ENCODE measurements around the gene BCL7A. TPM values are rescaled to one million over a fixed set of nuclear protein-coding genes. Genes with fewer than 3 reads are reported as not detected.
A peak's percentile ranks its signal among the peaks of the same experiment; 100 is the strongest.

The BCL7A gene
- polyA plus RNA-seq, 3 donors: 0.34 to 0.79 (median 0.56) TPM

- H3K36me3 Mint-ChIP-seq: no peaks in the 10 kb centered on the region
- no peak overlapping the region for H3K9ac ChIP-seq (ENCODE audit: insufficient read depth, low read length, poor library complexity, severe bottlenecking)
These were observed 40.2 kb upstream of the BCL7A start for GRCh38 chr12:121981456-121981855.

GRCh38 chr12:121982950-121983349 lies 38.7 kb upstream of the BCL7A start:
- Histone ChIP-seq H3K9me3 (replicated peaks in 1 of 2; ENCODE audit: control insufficient read depth in 1 of 2, insufficient read depth in 1 of 2, low read length in 2 of 2) (no peaks in the 10 kb centered on the region), H3K27me3 (ENCODE audit: control insufficient read depth in 2 of 2, insufficient read depth in 2 of 2, low read length in 2 of 2) (no peaks in the 10 kb centered on the region), H4K20me1 (ENCODE audit: insufficient read depth, low read length) (no peaks in the 10 kb centered on the region), H3K27ac (ENCODE audit: low read depth in 1 of 2, low read length in 2 of 2) (no peak overlapping the region), H3K79me2 (ENCODE audit: insufficient read depth, low read length) (no peaks in the 10 kb centered on the region), H3K36me3 (replicated peaks in 1 of 2; ENCODE audit: control insufficient read depth in 1 of 2, insufficient read depth in 2 of 2, low read length in 2 of 2) (no peaks in the 10 kb centered on the region), H3K4me3 (replicated peaks in 1 of 3; ENCODE audit: low read depth in 2 of 3, low read length in 3 of 3) (peak overlapping the region in 1 of 3 experiments; percentile 46), H3K4me2 (replicated peaks; ENCODE audit: extremely low read depth, low read length, poor library complexity, severe bottlenecking) (peak overlapping the region; percentile 44), H3K4me1 (ENCODE audit: control insufficient read depth in 1 of 2, insufficient read depth in 2 of 2, low read length in 2 of 2) (peaks cover 42 to 46% of the 10 kb centered on the region in 2 donors), H3K9ac (ENCODE audit: insufficient read depth, low read length, poor library complexity, severe bottlenecking) (no peak overlapping the region), H2AFZ (ENCODE audit: insufficient read depth, low read depth, low read length, poor library complexity, severe bottlenecking) (no peak overlapping the region)
- Mint-ChIP-seq H3K4me3 (peak overlapping the region in 1 of 2 donors; percentile 51), H3K27me3 (ENCODE audit: low read depth in 3 of 3) (peaks cover 0 to 5% (median 4%) of the 10 kb centered on the region in 3 donors), H3K36me3 (no peaks in the 10 kb centered on the region), H3K27ac (peak overlapping the region in 5 of 7 donors; percentile 19 to 76 (median 73)), H3K4me1 (peaks cover 38% of the 10 kb centered on the region), H3K9me3 (no peaks in the 10 kb centered on the region)
- intact Hi-C loops (cut with micrococcal nuclease): no loop called here
- WGBS (ENCODE audit: insufficient coverage): 96% methylated on average over 6 of the region's 6 CpGs
- DNase-seq: no peak
- no peak for TF ChIP-seq CTCF (IDR thresholded peaks at IDR 0.05)

More at GRCh38 chr12:121981456-121981855, 40.2 kb upstream of the BCL7A start:
- Histone ChIP-seq H3K4me1 (ENCODE audit: control insufficient read depth in 1 of 2, insufficient read depth in 2 of 2, low read length in 2 of 2) (peaks cover 42 to 46% of the 10 kb centered on the region in 2 donors), H3K4me3 (replicated peaks in 1 of 3; ENCODE audit: low read depth in 2 of 3, low read length in 3 of 3) (no peak overlapping the region), H3K79me2 (ENCODE audit: insufficient read depth, low read length) (no peaks in the 10 kb centered on the region), H4K20me1 (ENCODE audit: insufficient read depth, low read length) (no peaks in the 10 kb centered on the region), H3K4me2 (replicated peaks; ENCODE audit: extremely low read depth, low read length, poor library complexity, severe bottlenecking) (no peak overlapping the region), H2AFZ (ENCODE audit: insufficient read depth, low read depth, low read length, poor library complexity, severe bottlenecking) (no peak overlapping the region), H3K27me3 (ENCODE audit: control insufficient read depth in 2 of 2, insufficient read depth in 2 of 2, low read length in 2 of 2) (no peaks in the 10 kb centered on the region), H3K9me3 (replicated peaks in 1 of 2; ENCODE audit: control insufficient read depth in 1 of 2, insufficient read depth in 1 of 2, low read length in 2 of 2) (no peaks in the 10 kb centered on the region), H3K27ac (ENCODE audit: low read depth in 1 of 2, low read length in 2 of 2) (no peak overlapping the region), H3K36me3 (replicated peaks in 1 of 2; ENCODE audit: control insufficient read depth in 1 of 2, insufficient read depth in 2 of 2, low read length in 2 of 2) (no peaks in the 10 kb centered on the region)
- Mint-ChIP-seq H3K9me3 (no peaks in the 10 kb centered on the region), H3K4me1 (peaks cover 38% of the 10 kb centered on the region), H3K4me3 (no peak overlapping the region), H3K27ac (peak overlapping the region in 1 of 7 donors; percentile 20), H3K27me3 (ENCODE audit: low read depth in 3 of 3) (peaks cover 0 to 5% (median 4%) of the 10 kb centered on the region in 3 donors)
- 93% methylated on average over 6 of the region's 8 CpGs for WGBS (ENCODE audit: insufficient coverage)
- no peak for TF ChIP-seq CTCF (IDR thresholded peaks at IDR 0.05)
- intact Hi-C loops (cut with micrococcal nuclease): no loop called here
- no peak for DNase-seq

Measured in CD14-positive monocyte (primary cell).